Measurements from ENCODE around the gene TSSK2.
"Not testable (repeated sequence)": the region's sequence is repeated elsewhere in the genome, so short reads cannot be mapped to it uniquely, and the experiment has no call there.

The TSSK2 gene

DNA sequence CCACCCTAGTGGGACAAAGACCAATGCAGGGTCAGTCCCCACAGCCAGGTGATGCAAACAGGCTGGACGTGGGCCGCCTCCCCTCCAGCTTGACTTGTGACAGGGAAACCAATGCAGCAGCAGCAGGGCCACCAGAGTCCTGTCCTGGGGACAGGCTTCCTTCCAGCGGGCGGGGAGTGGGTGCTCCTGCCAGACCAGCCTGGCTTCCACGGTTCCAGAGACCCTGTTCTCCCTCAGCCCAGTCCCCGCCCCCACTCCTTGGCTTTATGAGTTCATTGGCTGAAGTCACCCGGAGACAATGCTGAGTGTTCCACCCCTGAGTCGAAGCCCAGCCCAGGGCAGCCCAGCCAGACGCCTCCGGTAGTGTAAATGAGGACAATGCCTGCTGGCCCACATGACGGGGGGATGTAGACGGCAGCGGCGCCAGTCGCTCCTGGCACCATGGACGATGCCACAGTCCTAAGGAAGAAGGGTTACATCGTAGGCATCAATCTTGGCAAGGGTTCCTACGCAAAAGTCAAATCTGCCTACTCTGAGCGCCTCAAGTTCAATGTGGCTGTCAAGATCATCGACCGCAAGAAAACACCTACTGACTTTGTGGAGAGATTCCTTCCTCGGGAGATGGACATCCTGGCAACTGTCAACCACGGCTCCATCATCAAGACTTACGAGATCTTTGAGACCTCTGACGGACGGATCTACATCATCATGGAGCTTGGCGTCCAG, at the start of gene TSSK2:
TSS of gene TSSK2 (plus strand) at position 350 of the 726 bp plus-strand sequence. CDS start at position 442, 92 bp downstream.
- no peak for TF ChIP-seq CTCF (IDR thresholded peaks at IDR 0.05; ENCODE audit: insufficient read depth, low read depth, low read length, missing control alignments)

GRCh38 chr22:19081351-19081750, 49.8 kb upstream of the TSSK2 start:
- DNase-seq (ENCODE audit: low read depth), result no peak
- no peak for TF ChIP-seq CTCF (IDR thresholded peaks at IDR 0.05; ENCODE audit: insufficient read depth, low read depth, low read length, missing control alignments)
- no peak overlapping the region for H3K4me3 ChIP-seq (ENCODE audit: low read length)

More for the DNA sequence above, at the start of gene TSSK2:
- DNase-seq (ENCODE audit: low read depth), result no peak
- no peak within 1 kb of the TSS for H3K4me3 ChIP-seq (ENCODE audit: low read length)

DNA sequence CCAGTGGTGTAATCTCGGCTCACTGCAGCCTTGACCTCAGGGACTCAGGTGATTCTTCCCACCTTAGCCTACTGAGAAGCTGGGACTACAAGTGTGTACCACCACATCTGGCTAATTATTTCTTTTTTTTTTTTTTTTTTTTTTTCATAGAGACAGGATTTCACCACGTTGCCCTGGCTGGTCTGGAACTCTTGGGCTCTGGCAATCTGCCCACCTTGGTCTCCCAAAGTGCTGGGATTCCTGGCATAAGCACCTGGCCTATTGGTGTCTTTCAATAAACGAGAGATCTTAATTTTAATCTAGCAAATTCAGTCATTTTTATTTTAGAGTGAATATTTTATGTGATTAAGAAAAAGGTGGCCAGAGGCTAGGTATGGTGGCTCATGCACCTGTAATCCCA, 49.0 kb upstream of the TSSK2 start:
- no peak overlapping the region for H3K4me3 ChIP-seq (ENCODE audit: low read length)
- DNase-seq (ENCODE audit: low read depth), result no peak
- no peak for TF ChIP-seq CTCF (IDR thresholded peaks at IDR 0.05; ENCODE audit: insufficient read depth, low read depth, low read length, missing control alignments)

DNA sequence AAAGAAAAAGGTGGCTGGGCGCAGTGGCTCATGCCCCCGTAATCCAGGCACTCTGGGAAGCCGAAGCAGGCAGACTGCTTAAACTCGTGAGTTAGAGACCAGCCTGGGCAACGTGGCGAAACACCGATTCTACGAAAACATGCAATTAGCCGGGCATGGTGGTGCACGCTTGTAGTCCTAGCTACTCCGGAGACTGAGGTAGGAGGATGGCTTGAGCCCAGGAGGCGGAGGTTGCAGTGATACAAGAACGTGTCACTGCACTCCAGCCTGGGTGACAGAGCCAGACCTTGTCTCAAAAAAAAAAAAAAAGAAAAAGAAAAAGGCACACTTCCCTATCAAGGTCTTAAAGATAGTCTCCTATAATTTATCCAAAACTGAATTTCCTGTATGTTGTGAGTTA, 48.3 kb upstream of the TSSK2 start:
- no peak for DNase-seq (ENCODE audit: low read depth)
- H3K4me3 ChIP-seq (ENCODE audit: low read length), result no peak overlapping the region
- no peak for TF ChIP-seq CTCF (IDR thresholded peaks at IDR 0.05; ENCODE audit: insufficient read depth, low read depth, low read length, missing control alignments)

- not testable (repeated sequence) for DNase-seq (ENCODE audit: low read depth); H3K4me3 ChIP-seq (ENCODE audit: low read length)
Measured at GRCh38 chr22:19084126-19084525, 47.0 kb upstream of the TSSK2 start.

GRCh38 chr22:19084586-19084985, 46.5 kb upstream of the TSSK2 start:
- not testable (repeated sequence) for DNase-seq (ENCODE audit: low read depth); H3K4me3 ChIP-seq (ENCODE audit: low read length)

- peak; percentile 47 for TF ChIP-seq CTCF (IDR thresholded peaks at IDR 0.05; ENCODE audit: insufficient read depth, low read depth, low read length, missing control alignments)
- DNase-seq (ENCODE audit: low read depth), result peak; percentile 42
- H3K4me3 ChIP-seq (ENCODE audit: low read length), result no peak overlapping the region
Measured at GRCh38 chr22:19085233-19085718, 45.8 kb upstream of the TSSK2 start.

DNA sequence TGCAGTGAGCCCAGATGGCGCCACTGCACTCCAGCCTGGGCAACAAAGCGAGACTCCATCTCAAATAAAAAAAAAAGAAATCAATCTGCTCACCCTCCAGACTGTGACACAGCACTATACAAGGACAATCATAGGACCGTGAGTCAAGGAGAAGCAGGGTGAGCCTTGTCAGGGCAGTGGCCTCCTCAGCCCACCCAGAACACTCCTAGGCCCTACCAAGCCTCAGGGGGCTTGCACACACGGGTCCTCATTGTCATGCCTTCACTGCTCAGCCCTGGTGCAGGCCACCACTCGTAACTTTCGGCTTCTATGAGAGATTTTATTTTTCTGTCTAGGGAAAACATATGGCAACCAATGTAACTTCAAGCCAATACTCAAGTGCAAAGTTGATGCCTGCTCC, 44.7 kb upstream of the TSSK2 start:
- TF ChIP-seq CTCF (IDR thresholded peaks at IDR 0.05; ENCODE audit: insufficient read depth, low read depth, low read length, missing control alignments), result no peak
- DNase-seq (ENCODE audit: low read depth), result no peak
- no peak overlapping the region for H3K4me3 ChIP-seq (ENCODE audit: low read length)
